GM18505 (cell line): ENCODE measurements around the gene PDE8A.

Experiments
- ATAC-seq: cut with Tn5 transposase; IDR thresholded peaks from one replicate; pipeline ENCODE4 v1.9.1; 2021; ENCODE audit not compliant: unreplicated experiment
- POLR2A ChIP-seq: IDR thresholded peaks from 4 replicates; pipeline ENCODE4 v1.6.1; 2011; ENCODE audit warnings: borderline replicate concordance; ENCODE audit not compliant: insufficient read depth, insufficient read length; ENCODE audit errors: extremely low read depth

The PDE8A gene, protein sequence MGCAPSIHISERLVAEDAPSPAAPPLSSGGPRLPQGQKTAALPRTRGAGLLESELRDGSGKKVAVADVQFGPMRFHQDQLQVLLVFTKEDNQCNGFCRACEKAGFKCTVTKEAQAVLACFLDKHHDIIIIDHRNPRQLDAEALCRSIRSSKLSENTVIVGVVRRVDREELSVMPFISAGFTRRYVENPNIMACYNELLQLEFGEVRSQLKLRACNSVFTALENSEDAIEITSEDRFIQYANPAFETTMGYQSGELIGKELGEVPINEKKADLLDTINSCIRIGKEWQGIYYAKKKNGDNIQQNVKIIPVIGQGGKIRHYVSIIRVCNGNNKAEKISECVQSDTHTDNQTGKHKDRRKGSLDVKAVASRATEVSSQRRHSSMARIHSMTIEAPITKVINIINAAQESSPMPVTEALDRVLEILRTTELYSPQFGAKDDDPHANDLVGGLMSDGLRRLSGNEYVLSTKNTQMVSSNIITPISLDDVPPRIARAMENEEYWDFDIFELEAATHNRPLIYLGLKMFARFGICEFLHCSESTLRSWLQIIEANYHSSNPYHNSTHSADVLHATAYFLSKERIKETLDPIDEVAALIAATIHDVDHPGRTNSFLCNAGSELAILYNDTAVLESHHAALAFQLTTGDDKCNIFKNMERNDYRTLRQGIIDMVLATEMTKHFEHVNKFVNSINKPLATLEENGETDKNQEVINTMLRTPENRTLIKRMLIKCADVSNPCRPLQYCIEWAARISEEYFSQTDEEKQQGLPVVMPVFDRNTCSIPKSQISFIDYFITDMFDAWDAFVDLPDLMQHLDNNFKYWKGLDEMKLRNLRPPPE

GRCh38 chr15:84981711-84982300 lies at the start of gene PDE8A:
PDE8A (plus strand) TSS chr15:84981856; CDS start chr15:84982163, 307 bp downstream.
- ATAC-seq = peak; percentile 11
- no peak for TF ChIP-seq POLR2A

DNA sequence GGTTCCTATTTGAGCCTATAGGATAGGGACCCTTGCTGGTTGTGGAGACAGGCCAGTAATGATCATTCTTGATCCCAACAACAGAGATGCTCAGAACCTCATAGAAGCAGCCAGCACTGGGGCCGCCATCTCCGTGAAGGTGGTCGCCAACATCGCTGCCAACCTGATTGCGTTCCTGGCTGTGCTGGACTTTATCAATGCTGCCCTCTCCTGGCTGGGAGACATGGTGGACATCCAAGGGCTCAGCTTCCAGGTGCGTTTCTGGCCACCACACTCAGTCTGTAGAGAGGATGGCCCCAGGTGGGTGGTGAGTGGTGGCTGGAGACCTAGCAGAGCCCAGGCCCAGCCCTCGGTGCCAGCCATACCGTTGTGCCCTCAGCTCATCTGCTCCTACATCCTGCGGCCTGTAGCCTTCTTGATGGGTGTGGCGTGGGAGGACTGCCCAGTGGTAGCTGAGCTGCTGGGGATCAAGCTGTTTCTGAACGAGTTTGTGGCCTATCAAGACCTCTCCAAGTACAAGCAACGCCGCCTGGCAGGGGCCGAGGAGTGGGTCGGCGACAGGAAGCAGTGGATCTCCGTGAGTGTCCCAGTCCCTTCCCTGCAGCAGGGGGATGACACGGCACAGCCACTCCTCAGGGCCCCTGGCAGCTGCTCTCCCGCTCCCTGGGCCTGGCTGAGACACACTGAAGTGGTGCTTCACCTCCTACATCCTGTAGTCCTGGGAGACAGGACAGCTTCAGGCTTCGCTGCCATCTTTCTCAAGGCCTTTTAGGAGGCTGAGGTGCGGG lies 46.5 kb upstream of the PDE8A start:
- ATAC-seq = no peak
- no peak for TF ChIP-seq POLR2A

DNA sequence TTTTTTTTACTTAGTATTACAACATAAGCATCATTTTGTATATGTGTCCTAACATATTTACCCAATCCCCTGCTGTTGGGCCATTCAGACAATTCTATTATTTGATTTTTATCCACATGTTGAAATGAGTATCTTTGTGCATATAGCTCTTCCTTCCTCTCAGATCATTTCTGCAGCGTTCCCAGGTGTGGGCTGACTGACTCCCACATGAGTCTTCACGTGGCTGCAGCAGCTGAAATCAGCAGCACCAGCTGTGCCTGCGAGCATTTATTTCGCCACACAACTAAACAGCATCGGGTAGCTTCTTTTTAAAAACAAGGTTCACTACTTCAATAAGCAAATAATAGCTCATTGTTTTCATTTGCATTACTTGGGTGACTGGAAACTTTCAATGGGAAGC lies 44.5 kb upstream of the PDE8A start:
- ATAC-seq = no peak
- TF ChIP-seq POLR2A = no peak

DNA sequence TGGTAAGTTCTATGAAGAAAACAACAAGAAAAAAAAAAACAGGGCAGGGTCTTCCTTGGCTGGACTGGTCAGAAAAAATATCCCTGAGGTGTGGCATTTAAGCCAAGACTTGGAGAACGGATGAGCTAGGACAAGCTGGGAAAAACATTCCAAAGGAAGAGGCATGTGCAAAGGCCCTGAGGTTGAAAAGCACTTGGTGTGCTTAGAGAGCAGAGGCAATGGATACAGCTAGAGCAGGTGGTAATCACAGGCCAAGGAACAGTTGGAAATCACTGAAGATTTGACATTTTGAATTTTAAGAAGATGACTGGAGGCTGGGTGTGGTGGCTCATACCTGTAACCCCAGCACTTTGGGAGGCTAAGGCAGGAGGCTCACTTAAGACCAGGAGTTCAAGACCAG lies 42.9 kb upstream of the PDE8A start:
- ATAC-seq = no peak
- TF ChIP-seq POLR2A = no peak

DNA sequence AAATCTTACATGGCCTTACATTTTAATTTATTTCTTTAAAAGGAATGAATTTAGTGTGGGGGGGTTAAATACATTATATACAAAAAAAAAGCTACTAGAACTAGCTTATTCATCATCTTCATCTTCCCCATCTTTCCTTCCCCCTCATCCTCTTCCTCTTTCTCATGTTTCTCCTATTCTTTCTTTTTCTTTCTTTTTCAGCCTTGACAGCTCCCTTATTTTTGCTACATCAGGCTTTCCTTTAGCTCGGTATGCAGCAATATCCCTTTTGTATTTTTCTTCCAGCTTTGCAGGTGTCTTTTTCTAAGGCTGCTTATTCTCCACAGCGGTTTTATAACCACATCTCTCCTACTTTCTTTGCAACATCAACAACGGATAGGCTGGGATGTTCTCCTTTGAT lies 41.3 kb upstream of the PDE8A start:
- ATAC-seq = no peak
- no peak for TF ChIP-seq POLR2A

GRCh38 chr15:84942456-84942855 lies 39.2 kb upstream of the PDE8A start:
- no peak for ATAC-seq
- no peak for TF ChIP-seq POLR2A

- no peak for TF ChIP-seq POLR2A
- ATAC-seq = no peak
These were observed 37.3 kb upstream of the PDE8A start for GRCh38 chr15:84944311-84944710.

DNA sequence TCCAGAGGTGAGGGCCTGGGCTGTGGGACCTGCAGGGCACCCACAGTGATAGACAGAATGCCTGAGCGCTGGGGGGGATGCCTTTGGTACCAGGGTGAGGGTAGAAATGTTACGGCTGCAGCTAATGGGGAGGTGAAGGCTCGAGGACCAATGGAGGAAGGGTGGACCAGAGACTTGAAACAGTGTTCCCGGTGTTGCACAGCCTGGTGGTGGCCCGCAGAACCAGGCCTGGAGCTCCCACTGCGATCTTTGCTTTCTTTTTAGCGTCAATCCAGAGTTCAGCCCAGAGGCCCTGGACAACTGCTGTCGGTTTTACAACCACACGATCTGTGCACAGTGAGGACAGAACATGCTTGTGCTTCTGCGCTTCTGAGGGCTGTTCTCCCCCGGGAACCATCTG lies 36.8 kb upstream of the PDE8A start:
- ATAC-seq = no peak

DNA sequence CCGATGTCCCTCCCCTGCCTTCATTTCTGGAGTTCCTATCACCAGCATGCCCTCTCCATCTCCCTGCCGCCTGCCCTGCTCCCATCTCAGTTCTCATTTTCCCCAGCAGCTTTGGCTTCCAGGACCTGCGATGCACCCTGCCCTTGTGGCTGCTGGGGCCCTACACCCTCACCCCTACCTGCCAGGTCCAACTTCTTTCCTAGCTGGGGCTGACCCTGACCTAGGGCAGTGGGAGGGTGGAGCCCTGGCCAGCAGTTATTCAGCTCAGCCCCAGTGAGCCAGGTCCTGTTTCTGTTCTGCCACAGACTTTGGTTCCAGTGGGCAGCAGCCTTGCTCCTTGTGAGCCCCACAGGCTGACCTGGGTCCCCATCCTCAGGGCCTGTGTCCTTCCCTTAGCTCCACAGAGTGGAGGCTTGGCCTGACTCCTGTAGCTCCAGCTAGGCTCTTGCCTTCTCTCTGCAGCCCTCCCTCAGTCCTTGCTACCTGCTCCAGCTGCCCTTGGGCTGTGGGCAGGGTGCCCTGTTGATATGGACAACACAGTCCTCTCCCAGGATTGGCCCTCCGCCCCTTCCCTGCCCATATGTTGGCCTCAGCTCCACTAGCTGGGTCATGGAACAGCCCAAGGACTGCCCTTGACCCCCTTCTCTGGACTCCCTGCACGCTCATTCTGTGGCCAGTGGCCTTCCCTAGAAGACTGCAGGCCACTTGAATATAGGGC lies 34.7 kb upstream of the PDE8A start:
- ATAC-seq = no peak
- no peak for TF ChIP-seq POLR2A

More for the DNA sequence above, 36.8 kb upstream of the PDE8A start:
- no peak for TF ChIP-seq POLR2A

GRCh38 chr15:84947947-84948830 lies 33.5 kb upstream of the PDE8A start:
- ATAC-seq = no peak
- TF ChIP-seq POLR2A = no peak

DNA sequence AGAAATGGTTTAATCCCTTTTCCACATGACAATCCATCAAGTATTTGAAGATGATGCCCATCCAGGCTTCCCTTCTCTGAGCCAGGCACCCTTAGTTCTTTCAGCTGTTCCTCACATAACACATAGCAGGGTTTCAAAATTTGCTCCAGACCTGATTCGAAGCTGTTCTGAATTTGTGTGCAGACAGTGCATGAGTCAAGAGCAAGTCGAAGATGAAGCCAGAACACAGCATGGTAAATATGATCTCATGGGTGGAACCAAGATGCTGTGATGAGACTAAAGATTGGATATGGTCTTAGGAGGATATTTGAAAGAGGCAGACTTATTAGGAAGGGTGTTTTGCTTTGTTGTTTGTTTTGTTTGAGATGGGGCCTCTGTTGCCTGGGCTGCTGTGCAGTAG lies 32.6 kb upstream of the PDE8A start:
- no peak for ATAC-seq
- TF ChIP-seq POLR2A = no peak
